Measurements from ENCODE around the gene SYT15.
"Not testable (repeated sequence)": the region's sequence is repeated elsewhere in the genome, so short reads cannot be mapped to it uniquely, and the experiment has no call there.

SYT15 gene

GRCh38 chr10:46557319-46558121 lies 21.4 kb upstream of the SYT15 start:
- DNase-seq = no peak

- no peak for DNase-seq
Observed at GRCh38 chr10:46558122-46558391, 20.9 kb upstream of the SYT15 start.

- no peak for DNase-seq
Observed at GRCh38 chr10:46558392-46559185, 20.3 kb upstream of the SYT15 start.

- no peak for DNase-seq
Observed at GRCh38 chr10:46559231-46559671, 19.7 kb upstream of the SYT15 start.

GRCh38 chr10:46560381-46560780 lies 18.5 kb upstream of the SYT15 start:
- DNase-seq = no peak

- no peak for DNase-seq
Observed at GRCh38 chr10:46560952-46561351, 18.0 kb upstream of the SYT15 start.

GRCh38 chr10:46565591-46566332 lies 13.2 kb upstream of the SYT15 start:
- DNase-seq = peak; percentile 55

- DNase-seq = not testable (repeated sequence)
Observed at GRCh38 chr10:46567151-46567550, 11.8 kb upstream of the SYT15 start.

GRCh38 chr10:46570655-46571054 lies 8.3 kb upstream of the SYT15 start:
- not testable (repeated sequence) for DNase-seq

GRCh38 chr10:46572765-46573164 lies 6.2 kb upstream of the SYT15 start:
- DNase-seq = not testable (repeated sequence)

GRCh38 chr10:46573314-46573713 lies 5.6 kb upstream of the SYT15 start:
- DNase-seq = not testable (repeated sequence)

GRCh38 chr10:46573884-46574283 lies 5.0 kb upstream of the SYT15 start:
- not testable (repeated sequence) for DNase-seq

GRCh38 chr10:46577624-46578473 lies 1.1 kb upstream of the SYT15 start:
- DNase-seq = not testable (repeated sequence)

GRCh38 chr10:46579378-46579777 lies 450 bp downstream of the SYT15 start:
- not testable (repeated sequence) for DNase-seq

GRCh38 chr10:46581997-46582396 lies 3.1 kb downstream of the SYT15 start:
- DNase-seq = not testable (repeated sequence)

GRCh38 chr10:46582568-46582967 lies 3.6 kb downstream of the SYT15 start:
- DNase-seq = not testable (repeated sequence)

- DNase-seq = not testable (repeated sequence)
Observed at GRCh38 chr10:46584196-46584595, 5.3 kb downstream of the SYT15 start.

- not testable (repeated sequence) for DNase-seq
Observed at GRCh38 chr10:46585246-46585645, 6.3 kb downstream of the SYT15 start.

GRCh38 chr10:46587546-46587945 lies 8.6 kb downstream of the SYT15 start:
- DNase-seq = not testable (repeated sequence)

GRCh38 chr10:46588221-46588620 lies 9.3 kb downstream of the SYT15 start:
- not testable (repeated sequence) for DNase-seq

GRCh38 chr10:46589589-46589988 lies 10.7 kb downstream of the SYT15 start:
- not testable (repeated sequence) for DNase-seq

GRCh38 chr10:46591053-46591452 lies 12.1 kb downstream of the SYT15 start:
- not testable (repeated sequence) for DNase-seq

Data from CD4-positive, alpha-beta T cell treated with Interleukin-12 subunit alpha and Interleukin-12 subunit beta, for 1 hour (primary cell).